Stimulated activated CD4-positive, alpha-beta T cell treated with anti-CD3 and anti-CD28 coated beads, Interleukin-4, amount 100 ng/mL, for 1 hour (primary cell): ENCODE measurements around the gene COL1A1.

ENCODE experiments used
- DNase-seq: peaks from one replicate; pipeline ENCODE4 v3.0.0-alpha.2; 2020

COL1A1 gene

GRCh38 chr17:50185631-50186471 is 15.6 kb downstream of the COL1A1 start:
- no peak for DNase-seq

- no peak for DNase-seq
These were observed 16.6 kb downstream of the COL1A1 start for GRCh38 chr17:50184611-50185398.

GRCh38 chr17:50184064-50184463 is 17.4 kb downstream of the COL1A1 start:
- no peak for DNase-seq

GRCh38 chr17:50183421-50183994 is 17.9 kb downstream of the COL1A1 start:
- no peak for DNase-seq

GRCh38 chr17:50182783-50183420 is 18.5 kb downstream of the COL1A1 start:
- no peak for DNase-seq

- no peak for DNase-seq
These were observed 19.6 kb downstream of the COL1A1 start for GRCh38 chr17:50181591-50182560.

- no peak for DNase-seq
These were observed 20.3 kb downstream of the COL1A1 start for GRCh38 chr17:50181144-50181543.

- DNase-seq = no peak
These were observed 20.8 kb downstream of the COL1A1 start for GRCh38 chr17:50180620-50181019.

GRCh38 chr17:50180111-50180510 is 21.3 kb downstream of the COL1A1 start:
- DNase-seq = no peak

GRCh38 chr17:50177983-50178834 is 23.2 kb downstream of the COL1A1 start:
- DNase-seq = peak; percentile 51

GRCh38 chr17:50177476-50177875 is 24.0 kb downstream of the COL1A1 start:
- no peak for DNase-seq

- DNase-seq = no peak
These were observed 24.7 kb downstream of the COL1A1 start for GRCh38 chr17:50176559-50177357.

GRCh38 chr17:50175035-50175807 is 26.2 kb downstream of the COL1A1 start:
- no peak for DNase-seq

GRCh38 chr17:50174444-50174843 is 27.0 kb downstream of the COL1A1 start:
- no peak for DNase-seq

- DNase-seq = no peak
These were observed 28.0 kb downstream of the COL1A1 start for GRCh38 chr17:50173335-50173941.

- no peak for DNase-seq
These were observed 28.5 kb downstream of the COL1A1 start for GRCh38 chr17:50172936-50173334.

GRCh38 chr17:50172130-50172529 is 29.3 kb downstream of the COL1A1 start:
- DNase-seq = no peak

GRCh38 chr17:50171371-50172071 is 29.9 kb downstream of the COL1A1 start:
- no peak for DNase-seq
